Breast epithelium (tissue), 4 donors: ENCODE data around the gene LRP2. TPM values are rescaled to one million over a fixed set of nuclear protein-coding genes. Genes with fewer than 3 reads are reported as not detected.

ENCODE experiments used
- DNase-seq, 2 donors: peaks; one replicate each; pipeline ENCODE4 v3.0.0-alpha.2; 2019; ENCODE audit warnings: low spot score in 2 of 2
- H3K27ac ChIP-seq, 2 donors: fragments of 200-600 bp; sonication (generic) in 1 of 2; one replicate each; pipeline ENCODE4 v1.5.1; 2016 to 2019; ENCODE audit warnings: mild to moderate bottlenecking in 1 of 2
- H3K27me3 ChIP-seq, 2 donors: fragments of 200-600 bp; sonication (generic) in 1 of 2; one replicate each; pipeline versions ENCODE4 v1.5.1 to v1.6.0; 2017 to 2019; ENCODE audit warnings: control low read depth in 1 of 2, mild to moderate bottlenecking in 1 of 2
- H3K36me3 ChIP-seq: fragments of 200-600 bp; one replicate; pipeline ENCODE4 v1.5.1; 2019
- H3K4me1 ChIP-seq, 2 donors: fragments of 200-600 bp; sonication (generic); one replicate each; pipeline ENCODE4 v1.5.1; 2016 to 2019; ENCODE audit warnings: control low read depth in 1 of 2
- H3K4me3 ChIP-seq, 3 donors: fragments of 200-600 bp; sonication (generic); 1 replicate in 2 of 3; 2 replicates in 1 of 3; pipeline ENCODE4 v1.5.1; 2016 to 2019; ENCODE audit warnings: mild to moderate bottlenecking in 3 of 3, moderate library complexity in 2 of 3
- H3K9me3 ChIP-seq, 2 donors: fragments of 200-600 bp; sonication (generic) in 1 of 2; one replicate each; pipeline ENCODE4 v1.5.1; 2016 to 2019; ENCODE audit warnings: control low read depth in 1 of 2
- CTCF ChIP-seq, 3 donors: fragments of 450-650 bp; IDR thresholded peaks; one replicate each; pipeline ENCODE4 v1.5.1; 2016 to 2017; ENCODE audit warnings: antibody characterized with exemption in 3 of 3, mild to moderate bottlenecking in 3 of 3, moderate library complexity in 3 of 3
- POLR2A ChIP-seq: fragments of 450-650 bp; IDR thresholded peaks from one replicate; pipeline ENCODE4 v1.6.1; 2016; ENCODE audit warnings: antibody characterized with exemption, mild to moderate bottlenecking, moderate library complexity
- POLR2AphosphoS5 ChIP-seq, 3 donors: sonication (generic); formaldehyde crosslinking; IDR thresholded peaks; one replicate each; pipeline ENCODE4 v1.6.1; 2017; ENCODE audit warnings: antibody characterized with exemption in 3 of 3
- intact Hi-C: fragments of 100-400 bp; cut with DNase I; formaldehyde crosslinking; loops from one replicate; pipeline ENCODE4 v1.15.1; 2023; ENCODE audit warnings: low total_unique reads
- total RNA-seq, 3 donors: library from RNA; depleted of rRNA; stranded (reverse); fragments of >200 nt; gene quantifications; one replicate each; pipeline ENCODE4 v1.1.0, GENCODE V29; 2016

LRP2 gene
- total RNA-seq, 3 donors from 2014 or later, result under 0.01 to 60.4 (median 19.7) TPM

- Histone ChIP-seq H3K4me1 (no peaks in the 10 kb centered on the region), H3K4me3 (no peak overlapping the region), H3K9me3 (no peaks in the 10 kb centered on the region), H3K27ac (no peak overlapping the region), H3K36me3 (no peaks in the 10 kb centered on the region), H3K27me3 (no peaks in the 10 kb centered on the region)
- intact Hi-C loops, result no loop called here
- no peak for DNase-seq
- TF ChIP-seq POLR2AphosphoS5 (IDR thresholded peaks at IDR 0.05) (no peak), POLR2A (no peak), CTCF (IDR thresholded peaks at IDR 0.05) (no peak)
Observed at GRCh38 chr2:169205176-169205575, 157.2 kb downstream of the LRP2 start.

DNA sequence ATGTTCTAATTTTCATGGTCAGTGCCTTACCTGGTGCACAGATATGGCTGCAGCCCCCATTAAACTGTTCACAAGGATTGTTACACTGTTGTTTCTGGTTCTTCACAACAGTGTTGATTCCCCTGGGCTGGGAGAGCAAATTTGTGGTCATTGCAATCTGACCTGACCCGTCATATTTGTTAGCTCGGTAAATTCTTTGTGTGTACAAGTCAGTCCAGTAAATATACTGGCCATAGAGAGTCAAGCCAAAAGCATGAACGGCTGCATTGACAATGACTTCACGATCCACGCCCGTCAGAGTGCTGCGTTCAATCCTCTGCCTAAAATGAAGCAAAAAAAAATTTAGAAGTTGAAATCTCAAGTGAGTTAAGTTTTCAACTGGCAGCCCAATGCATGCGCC, 158.4 kb downstream of the LRP2 start:
- no peaks in the 10 kb centered on the region for H3K27me3 ChIP-seq
- H3K27ac ChIP-seq, result no peak overlapping the region
- no peak for DNase-seq
- TF ChIP-seq CTCF (IDR thresholded peaks at IDR 0.05) (no peak), POLR2A (no peak), POLR2AphosphoS5 (IDR thresholded peaks at IDR 0.05) (no peak)
- intact Hi-C loops, result no loop called here
- H3K4me1 ChIP-seq, result no peaks in the 10 kb centered on the region
- H3K36me3 ChIP-seq, result no peaks in the 10 kb centered on the region
- H3K4me3 ChIP-seq, result no peak overlapping the region
- no peaks in the 10 kb centered on the region for H3K9me3 ChIP-seq

DNA sequence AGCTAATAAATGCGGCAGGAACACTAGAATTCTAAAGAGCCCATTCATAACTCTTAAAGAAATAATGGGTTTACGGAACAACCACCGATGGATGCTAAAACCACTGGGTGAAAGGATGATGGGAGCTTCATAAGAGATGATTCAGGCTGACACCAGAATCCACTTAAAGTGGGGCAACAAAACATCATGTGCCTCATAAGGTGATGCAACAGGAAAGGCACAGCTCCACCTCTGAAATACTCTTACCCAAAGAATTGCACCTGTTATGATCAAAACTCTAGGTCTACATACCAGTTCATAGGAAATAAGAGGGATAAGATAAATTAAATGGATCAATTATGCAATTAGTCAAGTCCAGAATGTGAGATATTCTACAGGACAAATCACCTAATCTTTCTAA, 161.6 kb downstream of the LRP2 start:
- Histone ChIP-seq H3K27me3 (no peaks in the 10 kb centered on the region), H3K4me3 (no peak overlapping the region), H3K36me3 (no peaks in the 10 kb centered on the region), H3K4me1 (no peaks in the 10 kb centered on the region), H3K9me3 (no peaks in the 10 kb centered on the region), H3K27ac (no peak overlapping the region)
- intact Hi-C loops, result no loop called here
- TF ChIP-seq POLR2AphosphoS5 (IDR thresholded peaks at IDR 0.05) (no peak), POLR2A (no peak), CTCF (IDR thresholded peaks at IDR 0.05) (no peak)
- DNase-seq, result no peak

DNA sequence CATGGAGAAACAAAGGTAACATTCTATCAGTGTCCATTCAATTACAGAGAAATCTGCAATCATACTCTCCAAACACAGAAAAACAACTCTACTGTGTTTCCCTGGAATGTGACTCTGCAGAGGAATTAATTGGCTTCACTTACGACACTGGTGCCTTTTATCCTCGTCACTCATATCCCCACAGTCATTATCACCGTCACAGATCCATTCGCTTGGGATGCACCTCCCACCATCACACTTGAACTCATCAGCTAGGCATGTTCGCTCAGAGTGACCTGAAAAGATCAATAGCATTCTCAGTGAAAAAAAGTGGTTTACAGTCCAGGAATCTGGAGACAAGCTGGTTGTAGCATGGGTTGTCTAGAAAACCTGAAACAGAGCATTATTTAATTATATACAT, 168.7 kb downstream of the LRP2 start:
- H3K27ac ChIP-seq, result no peak overlapping the region
- DNase-seq, result no peak
- no peaks in the 10 kb centered on the region for H3K4me1 ChIP-seq
- H3K27me3 ChIP-seq, result no peaks in the 10 kb centered on the region
- intact Hi-C loops, result no loop called here
- no peak for TF ChIP-seq POLR2AphosphoS5 (IDR thresholded peaks at IDR 0.05)
- no peak for TF ChIP-seq CTCF (IDR thresholded peaks at IDR 0.05)
- no peak for TF ChIP-seq POLR2A
- no peak overlapping the region for H3K4me3 ChIP-seq
- no peaks in the 10 kb centered on the region for H3K9me3 ChIP-seq
- no peaks in the 10 kb centered on the region for H3K36me3 ChIP-seq

DNA sequence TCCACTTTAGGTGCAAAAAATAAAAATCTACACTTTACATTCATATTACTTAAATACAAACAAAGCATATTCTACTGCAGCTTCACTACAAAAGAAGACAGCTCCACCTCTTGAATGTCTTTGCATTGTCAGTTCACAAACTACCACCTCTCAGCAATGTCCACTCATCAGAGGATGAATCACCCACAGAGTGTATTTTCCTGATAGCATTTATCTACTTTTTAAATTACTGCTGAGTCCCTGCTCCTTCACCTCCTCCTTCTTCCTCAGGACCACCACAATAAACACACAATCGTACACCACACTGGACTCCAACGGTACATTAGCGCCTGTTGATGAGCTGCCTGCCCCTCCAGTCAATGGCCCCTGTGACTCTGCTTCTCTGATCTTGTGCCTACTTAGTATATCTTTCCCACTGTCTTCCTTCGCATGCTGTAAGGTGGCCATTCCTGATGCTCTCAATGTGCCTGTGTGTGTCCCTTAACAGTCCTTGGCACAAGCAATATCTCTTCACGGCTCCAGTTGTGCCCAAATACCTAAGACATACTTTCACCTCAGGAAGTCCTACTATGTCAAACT, 172.0 kb downstream of the LRP2 start:
- no peaks in the 10 kb centered on the region for H3K4me1 ChIP-seq
- no peak overlapping the region for H3K27ac ChIP-seq
- H3K4me3 ChIP-seq, result no peak overlapping the region
- H3K9me3 ChIP-seq, result no peaks in the 10 kb centered on the region
- intact Hi-C loops, result no loop called here
- no peaks in the 10 kb centered on the region for H3K27me3 ChIP-seq
- no peaks in the 10 kb centered on the region for H3K36me3 ChIP-seq
- no peak for DNase-seq
- TF ChIP-seq POLR2A (no peak), CTCF (IDR thresholded peaks at IDR 0.05) (no peak), POLR2AphosphoS5 (IDR thresholded peaks at IDR 0.05) (no peak)
